Osteoblast (primary cell): ENCODE results near the gene TYROBP. TPM values are rescaled to one million over a fixed set of nuclear protein-coding genes. Genes with fewer than 3 reads are reported as not detected.

Source experiments
- DNase-seq: peaks from one replicate; pipeline ENCODE4 v3.0.0; 2011; ENCODE audit warnings: low spot score, mixed read lengths; ENCODE audit not compliant: insufficient read length; ENCODE audit errors: missing footprints
- H2AFZ ChIP-seq: 2 replicates; pipeline ENCODE4 v1.6.0; 2011; ENCODE audit warnings: mild to moderate bottlenecking, low read length
- H3K27ac ChIP-seq: 2 replicates; pipeline ENCODE4 v1.5.1; 2011; ENCODE audit warnings: mild to moderate bottlenecking, low read depth, low read length, moderate library complexity
- H3K27me3 ChIP-seq: 2 replicates; pipeline ENCODE4 v1.6.0; 2012; ENCODE audit warnings: mild to moderate bottlenecking, control low read depth, inconsistent platforms, low read length, moderate library complexity; ENCODE audit not compliant: insufficient read depth
- H3K36me3 ChIP-seq: 2 replicates; pipeline ENCODE4 v1.5.1; 2011; ENCODE audit warnings: mild to moderate bottlenecking, low read length, control low read depth, moderate library complexity; ENCODE audit not compliant: insufficient read depth
- H3K4me1 ChIP-seq: 2 replicates; pipeline ENCODE4 v1.5.1; 2011; ENCODE audit warnings: mild to moderate bottlenecking, low read length, control low read depth, moderate library complexity; ENCODE audit not compliant: insufficient read depth
- H3K4me2 ChIP-seq: 2 replicates; pipeline ENCODE4 v1.6.0; 2011; ENCODE audit warnings: mild to moderate bottlenecking, low read length; ENCODE audit not compliant: insufficient read depth
- H3K4me3 ChIP-seq: fragments of 200-600 bp; sonication (generic); 3 replicates; pipeline ENCODE4 v1.5.1; 2012; ENCODE audit warnings: mild to moderate bottlenecking, low read length, inconsistent platforms; ENCODE audit not compliant: insufficient read depth
- H3K79me2 ChIP-seq: 2 replicates; pipeline ENCODE4 v1.6.0; 2012; ENCODE audit warnings: mild to moderate bottlenecking, low read length, control low read depth, inconsistent platforms; ENCODE audit not compliant: insufficient read depth
- H3K9me3 ChIP-seq: 2 replicates; pipeline ENCODE4 v1.5.1; 2011; ENCODE audit warnings: low read depth, low read length, control low read depth
- H4K20me1 ChIP-seq: 2 replicates; pipeline ENCODE4 v1.6.0; 2012; ENCODE audit warnings: mild to moderate bottlenecking, low read length, control low read depth; ENCODE audit not compliant: insufficient read depth
- total RNA-seq: library from RNA; depleted of rRNA; stranded (reverse); fragments of >200 nt; gene quantifications from 2 replicates; pipeline ENCODE4 v1.2.3, GENCODE V29; 2012
- TF ChIP-seq, protein P1 (sequence below): IDR thresholded peaks from 2 replicates; pipeline ENCODE4 v1.5.1; 2011; ENCODE audit warnings: mild to moderate bottlenecking, low read depth, low read length, moderate library complexity; ENCODE audit errors: extremely low read depth

Gene TYROBP
- total RNA-seq, 1 donor = 0.36 TPM

DNA sequence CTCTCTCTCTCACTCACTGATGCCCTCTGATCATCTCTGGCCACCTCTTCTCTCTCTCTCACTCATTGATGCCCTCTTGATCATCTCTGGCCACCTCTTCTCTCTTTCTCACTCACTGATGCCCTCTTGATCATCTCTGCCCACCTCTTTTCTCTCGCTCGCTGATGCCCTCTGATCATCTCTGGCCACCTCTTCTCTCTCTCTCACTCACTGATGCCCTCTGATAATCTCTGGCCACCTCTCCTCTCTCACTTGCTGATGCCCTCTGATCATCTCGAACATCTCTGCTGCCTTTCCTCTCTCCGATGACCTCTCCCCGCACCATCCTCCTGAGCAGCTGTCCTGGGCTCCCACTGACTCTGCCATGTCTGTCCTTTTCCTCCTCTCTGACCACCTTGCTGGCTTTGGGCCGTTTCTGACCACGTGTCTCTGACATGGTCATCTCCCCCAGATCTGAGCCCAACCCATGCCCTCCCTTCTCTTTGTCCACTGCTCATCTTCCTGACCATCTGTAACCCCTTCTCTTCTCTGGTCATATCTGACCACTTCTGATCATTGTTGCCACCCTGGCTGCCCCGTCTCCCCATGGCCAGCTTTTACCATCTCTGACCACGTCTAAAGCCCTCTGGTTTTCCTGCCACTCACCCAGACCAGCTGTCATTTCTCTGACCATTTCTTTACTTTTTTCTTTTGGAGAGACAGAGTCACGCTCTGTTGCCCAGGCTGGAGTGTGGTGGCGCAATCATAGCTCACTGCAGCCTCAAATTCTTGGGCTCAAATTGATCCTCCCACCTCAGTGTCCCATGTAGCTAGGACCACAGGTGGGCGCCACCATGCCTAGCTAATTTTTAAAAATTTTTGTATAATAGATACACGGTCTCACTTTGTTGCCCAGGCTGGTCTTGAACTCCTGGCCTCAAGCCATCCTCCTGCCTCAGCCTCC is 30.5 kb upstream of the TYROBP start:
- H3K79me2 ChIP-seq = no peaks in the 10 kb centered on the region
- no peak overlapping the region for H2AFZ ChIP-seq
- DNase-seq = peak; percentile 79
- no peak overlapping the region for H3K4me3 ChIP-seq
- peaks cover 22% of the 10 kb centered on the region for H3K4me1 ChIP-seq
- TF ChIP-seq, protein P1, sequence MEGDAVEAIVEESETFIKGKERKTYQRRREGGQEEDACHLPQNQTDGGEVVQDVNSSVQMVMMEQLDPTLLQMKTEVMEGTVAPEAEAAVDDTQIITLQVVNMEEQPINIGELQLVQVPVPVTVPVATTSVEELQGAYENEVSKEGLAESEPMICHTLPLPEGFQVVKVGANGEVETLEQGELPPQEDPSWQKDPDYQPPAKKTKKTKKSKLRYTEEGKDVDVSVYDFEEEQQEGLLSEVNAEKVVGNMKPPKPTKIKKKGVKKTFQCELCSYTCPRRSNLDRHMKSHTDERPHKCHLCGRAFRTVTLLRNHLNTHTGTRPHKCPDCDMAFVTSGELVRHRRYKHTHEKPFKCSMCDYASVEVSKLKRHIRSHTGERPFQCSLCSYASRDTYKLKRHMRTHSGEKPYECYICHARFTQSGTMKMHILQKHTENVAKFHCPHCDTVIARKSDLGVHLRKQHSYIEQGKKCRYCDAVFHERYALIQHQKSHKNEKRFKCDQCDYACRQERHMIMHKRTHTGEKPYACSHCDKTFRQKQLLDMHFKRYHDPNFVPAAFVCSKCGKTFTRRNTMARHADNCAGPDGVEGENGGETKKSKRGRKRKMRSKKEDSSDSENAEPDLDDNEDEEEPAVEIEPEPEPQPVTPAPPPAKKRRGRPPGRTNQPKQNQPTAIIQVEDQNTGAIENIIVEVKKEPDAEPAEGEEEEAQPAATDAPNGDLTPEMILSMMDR = no peak
- no peak overlapping the region for H3K27ac ChIP-seq
- peak overlapping the region; percentile 85 for H3K4me2 ChIP-seq
- H3K9me3 ChIP-seq = no peaks in the 10 kb centered on the region
- no peaks in the 10 kb centered on the region for H3K27me3 ChIP-seq
- H3K36me3 ChIP-seq = no peaks in the 10 kb centered on the region
- H4K20me1 ChIP-seq = peaks cover 16% of the 10 kb centered on the region

DNA sequence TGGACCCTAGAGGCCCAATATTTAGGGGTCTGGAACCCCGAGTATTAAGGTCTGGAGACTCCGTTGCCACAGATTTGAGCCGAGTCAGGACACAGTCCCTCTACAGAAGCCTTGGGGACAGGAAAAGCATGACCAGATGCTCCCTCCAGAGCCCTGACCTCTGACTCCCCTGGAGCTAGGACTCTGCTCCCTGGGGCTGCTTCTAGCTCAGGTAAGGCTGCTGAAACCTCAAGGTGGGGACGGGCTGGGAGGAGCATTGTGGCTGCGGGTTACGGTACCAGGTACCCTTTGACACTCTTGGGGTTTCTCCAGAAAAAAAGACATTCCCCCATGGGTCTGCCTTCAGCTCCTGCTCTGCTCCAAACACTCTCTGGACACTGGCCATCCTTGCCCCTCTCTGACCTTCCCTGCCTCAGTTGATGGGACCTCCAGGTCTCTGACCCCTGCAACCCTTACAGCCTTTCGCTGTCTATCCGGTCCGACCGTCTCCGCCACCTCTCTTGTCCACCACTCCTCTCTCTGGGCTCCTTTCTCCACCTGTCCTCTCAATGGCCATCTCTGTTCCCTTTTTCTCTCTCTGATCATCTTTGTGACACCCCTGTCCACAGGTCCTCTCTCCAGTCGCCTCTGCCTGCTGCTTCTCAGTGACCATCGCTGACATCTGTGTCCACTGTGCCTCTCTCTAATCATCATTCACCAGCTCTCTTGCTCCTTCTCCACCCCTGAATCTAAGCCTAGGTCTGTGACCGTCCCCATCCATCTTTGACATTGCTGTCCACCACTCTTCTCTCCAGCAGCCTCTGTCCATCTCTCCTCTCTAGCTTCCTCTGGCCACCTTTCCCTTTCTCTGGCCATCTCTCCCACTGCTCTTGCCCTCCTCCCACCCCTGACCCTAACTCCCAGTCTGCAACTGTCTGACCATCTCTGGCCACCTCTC is 29.5 kb upstream of the TYROBP start:
- no peak overlapping the region for H3K27ac ChIP-seq
- no peak overlapping the region for H2AFZ ChIP-seq
- peaks cover 22% of the 10 kb centered on the region for H3K4me1 ChIP-seq
- H3K27me3 ChIP-seq = no peaks in the 10 kb centered on the region
- no peaks in the 10 kb centered on the region for H3K79me2 ChIP-seq
- H3K4me3 ChIP-seq = peak overlapping the region; percentile 74
- DNase-seq = peak; percentile 93
- H3K9me3 ChIP-seq = no peaks in the 10 kb centered on the region
- H3K4me2 ChIP-seq = peak overlapping the region; percentile 85
- TF ChIP-seq, protein P1 = no peak
- H4K20me1 ChIP-seq = peaks cover 16% of the 10 kb centered on the region
- H3K36me3 ChIP-seq = no peaks in the 10 kb centered on the region

DNA sequence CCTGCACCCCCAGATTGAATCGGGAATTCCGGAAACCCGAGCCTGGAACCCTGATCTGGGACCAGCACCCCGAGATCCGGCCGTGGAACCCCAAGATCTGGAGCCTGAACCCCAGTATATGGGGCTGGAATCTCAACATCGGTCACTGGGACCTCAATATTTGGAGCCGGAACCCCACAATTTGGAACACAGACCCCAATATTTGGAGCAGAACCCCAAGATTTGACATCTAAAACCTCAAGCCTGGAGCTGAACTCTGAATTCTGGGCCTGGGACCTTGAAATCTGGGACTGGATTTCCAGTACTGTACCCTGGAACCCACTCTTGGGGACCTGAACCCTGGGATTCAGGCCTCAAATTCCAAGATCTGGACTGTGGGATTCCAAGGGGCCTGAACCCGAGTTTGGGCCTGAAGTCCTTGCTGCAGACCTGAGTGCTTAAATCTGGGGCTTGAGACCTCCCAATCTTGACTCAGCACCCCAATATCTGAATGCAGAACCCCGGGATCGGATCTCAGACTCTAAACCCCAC is 28.7 kb upstream of the TYROBP start:
- peak overlapping the region; percentile 74 for H3K4me3 ChIP-seq
- peak overlapping the region; percentile 31 for H2AFZ ChIP-seq
- no peak overlapping the region for H3K27ac ChIP-seq
- TF ChIP-seq, protein P1 = no peak
- peak; percentile 91 for DNase-seq
- no peaks in the 10 kb centered on the region for H3K9me3 ChIP-seq
- peak overlapping the region; percentile 85 for H3K4me2 ChIP-seq
- no peaks in the 10 kb centered on the region for H3K27me3 ChIP-seq
- H3K36me3 ChIP-seq = no peaks in the 10 kb centered on the region
- H3K4me1 ChIP-seq = peaks cover 22% of the 10 kb centered on the region
- H4K20me1 ChIP-seq = peaks cover 16% of the 10 kb centered on the region
- H3K79me2 ChIP-seq = no peaks in the 10 kb centered on the region
